ENCODE results near the gene RSPO4. TPM values are rescaled to one million over a fixed set of nuclear protein-coding genes. Genes with fewer than 3 reads are reported as not detected.
"Not testable (repeated sequence)": the region's sequence is repeated elsewhere in the genome, so short reads cannot be mapped to it uniquely, and the experiment has no call there.

Gene RSPO4
- total RNA-seq, 1 donor from 2014 or later, result under 0.01 TPM

GRCh38 chr20:1005452-1006027 lies 3.4 kb upstream of the RSPO4 start:
- no peak for DNase-seq (ENCODE audit: low spot score in 2 of 2)
- no peak for FAIRE-seq

DNA sequence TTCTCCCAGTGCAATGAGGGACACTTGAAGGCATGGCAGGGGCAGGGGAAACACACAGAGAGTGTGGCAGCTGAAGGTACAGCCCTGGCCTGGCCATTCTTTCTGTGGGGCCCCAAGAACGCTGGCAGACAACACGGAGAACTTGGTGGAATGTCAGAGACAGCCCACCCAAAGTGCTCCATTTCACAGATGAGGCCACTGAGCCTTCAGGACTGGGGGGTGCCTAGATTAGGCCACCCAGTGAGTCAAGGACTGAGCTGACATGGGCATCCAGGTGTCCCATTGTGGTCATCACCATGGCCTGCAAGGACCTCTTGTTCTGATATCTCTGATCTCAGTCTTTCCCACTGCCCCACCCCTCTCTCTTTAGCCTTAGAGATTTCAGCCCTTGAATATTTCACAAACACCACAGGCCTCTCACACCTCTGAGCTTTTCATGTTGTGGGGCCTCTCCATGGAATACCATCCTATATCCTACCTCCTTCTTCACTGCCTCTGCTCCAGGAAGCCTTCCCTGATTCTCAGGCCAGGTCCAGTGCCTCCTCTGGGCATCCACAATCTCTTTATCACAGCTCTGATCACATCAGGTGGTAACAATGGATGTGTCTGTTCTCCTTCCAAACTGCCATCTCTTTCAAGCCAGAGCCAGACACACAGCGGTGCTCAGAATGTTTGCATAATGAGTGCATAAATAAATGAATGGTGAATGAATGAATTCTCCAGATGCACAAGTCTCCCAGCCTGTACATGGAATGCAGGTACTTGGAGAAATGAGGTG lies 2.0 kb upstream of the RSPO4 start:
- FAIRE-seq, result no peak

GRCh38 chr20:1002682-1003561 lies 811 bp upstream of the RSPO4 start:
- DNase-seq (ENCODE audit: low spot score in 2 of 2), result no peak
- FAIRE-seq, result no peak

More for the DNA sequence above, 2.0 kb upstream of the RSPO4 start:
- no peak for DNase-seq (ENCODE audit: low spot score in 2 of 2)

GRCh38 chr20:1001116-1001515 lies 995 bp downstream of the RSPO4 start:
- FAIRE-seq, result no peak
- no peak for DNase-seq (ENCODE audit: low spot score in 2 of 2)

GRCh38 chr20:998231-998830 lies 3.8 kb downstream of the RSPO4 start:
- DNase-seq (ENCODE audit: low spot score in 2 of 2), result no peak
- no peak for FAIRE-seq

- DNase-seq (ENCODE audit: low spot score in 2 of 2), result no peak
- no peak for FAIRE-seq
Measured at GRCh38 chr20:997486-997885, 4.6 kb downstream of the RSPO4 start.

DNA sequence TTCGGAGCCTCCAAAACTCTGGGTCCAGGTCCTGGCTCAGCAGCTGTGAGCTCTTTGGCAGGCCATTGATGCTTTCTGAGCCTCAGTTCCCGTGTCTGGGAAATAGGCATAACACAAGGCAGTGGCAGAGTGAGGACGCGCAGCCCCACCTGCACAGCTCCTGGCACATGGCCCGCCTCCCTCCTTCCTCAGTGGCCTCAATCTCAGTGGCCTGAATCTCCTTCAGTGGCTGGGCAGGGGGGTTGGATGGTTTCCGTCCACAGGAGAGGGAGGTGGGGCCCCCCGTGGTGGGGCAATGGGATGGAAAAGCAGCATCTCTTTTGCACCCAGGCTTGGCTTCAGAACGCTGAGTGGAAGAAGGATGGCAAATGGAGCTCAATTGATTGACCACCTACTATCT lies 5.1 kb downstream of the RSPO4 start:
- no peak for DNase-seq (ENCODE audit: low spot score in 2 of 2)
- no peak for FAIRE-seq

DNA sequence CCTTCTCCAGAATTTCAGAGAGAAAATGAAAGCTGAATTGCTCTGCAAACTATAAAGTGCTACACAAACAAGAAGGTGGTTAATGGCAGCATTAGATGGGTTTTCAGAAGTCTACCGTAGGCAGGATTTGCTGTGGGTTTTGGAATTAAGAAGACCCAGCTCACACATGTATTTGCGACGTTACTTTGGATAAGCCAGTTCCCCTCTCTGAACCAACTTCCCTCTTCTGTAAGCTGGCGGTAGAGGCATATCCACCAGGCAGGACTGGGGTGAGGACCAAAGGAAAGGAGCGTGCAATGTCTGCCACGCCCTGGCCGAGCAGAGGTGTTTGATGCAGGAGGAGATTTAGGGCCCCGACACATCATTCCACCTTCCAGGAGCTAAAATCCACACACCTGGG lies 6.9 kb downstream of the RSPO4 start:
- no peak for FAIRE-seq
- DNase-seq (ENCODE audit: low spot score in 2 of 2), result no peak

DNA sequence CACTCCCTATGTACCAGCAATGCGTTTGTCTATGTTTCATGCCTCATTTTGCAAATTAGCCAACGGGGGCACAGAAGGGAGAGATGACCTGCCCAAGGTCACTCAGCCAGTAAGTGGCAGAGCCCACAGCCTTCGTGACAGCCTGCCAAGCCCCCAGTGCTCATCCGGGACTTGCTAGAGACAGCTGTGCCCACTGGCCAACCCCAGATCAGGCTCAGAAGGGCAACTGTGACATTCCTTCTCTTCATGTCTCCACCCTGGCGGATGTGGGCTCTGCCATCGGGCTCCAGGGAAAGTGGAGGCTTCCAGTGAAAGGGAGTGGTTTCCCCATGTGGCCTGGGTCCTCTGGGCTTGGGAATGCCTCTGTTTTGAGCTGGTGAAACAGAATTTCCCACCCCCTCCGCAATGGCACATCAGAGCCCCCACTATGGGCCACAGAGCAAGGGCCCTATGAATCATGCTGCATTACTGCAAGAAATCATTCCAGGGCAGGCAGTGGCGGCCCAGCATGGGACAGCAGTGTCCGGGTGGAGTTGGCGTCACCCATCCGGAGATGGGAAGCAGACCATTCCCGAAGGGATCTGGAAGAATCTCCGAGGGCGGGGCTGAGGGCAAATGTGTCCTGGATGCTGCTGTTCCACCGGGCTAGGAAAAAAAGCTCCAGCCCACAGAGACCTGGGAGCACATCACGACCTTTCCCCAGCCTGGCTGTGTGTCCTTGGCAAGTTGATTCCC lies 9.1 kb downstream of the RSPO4 start:
- FAIRE-seq (no peak), DNase-seq (ENCODE audit: low spot score in 2 of 2) (no peak)

GRCh38 chr20:991850-992249 lies 10.3 kb downstream of the RSPO4 start:
- no peak for DNase-seq (ENCODE audit: low spot score in 2 of 2)
- no peak for FAIRE-seq

DNA sequence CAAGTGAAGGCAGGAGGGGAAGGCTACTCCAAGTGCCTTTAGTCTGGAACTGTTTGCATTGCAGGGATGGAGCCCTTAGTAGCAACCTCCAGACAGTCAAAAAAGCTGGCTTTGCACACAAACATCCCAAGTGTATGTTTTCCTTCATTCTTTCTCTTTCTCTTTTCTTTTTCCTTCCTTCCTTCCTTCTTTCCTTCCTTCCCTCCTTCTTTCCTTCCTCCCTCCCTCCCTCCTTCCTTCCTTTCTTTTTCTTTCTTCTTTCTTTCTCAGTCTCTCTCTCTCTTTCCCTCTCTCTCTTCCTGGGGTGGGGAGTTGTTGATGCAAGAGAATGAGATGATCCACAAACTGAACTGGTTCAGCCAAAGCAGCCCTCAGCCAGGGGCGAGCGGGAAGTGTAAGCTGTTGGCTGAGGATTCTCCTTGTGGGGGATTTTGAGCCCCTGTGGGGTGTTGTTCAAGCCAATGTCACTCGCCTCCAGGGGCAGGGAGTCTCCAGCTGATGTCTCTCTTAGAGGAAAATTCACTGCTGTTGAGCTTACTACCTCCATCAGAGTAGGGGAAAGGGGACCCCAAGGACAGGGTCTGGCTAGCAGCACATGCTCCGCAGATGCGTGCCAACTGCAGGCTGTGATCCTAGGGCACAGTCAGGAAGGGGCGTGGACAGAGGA lies 11.7 kb downstream of the RSPO4 start:
- no peak for FAIRE-seq
- no peak for DNase-seq (ENCODE audit: low spot score in 2 of 2)

GRCh38 chr20:988272-988671 lies 13.8 kb downstream of the RSPO4 start:
- DNase-seq (ENCODE audit: low spot score in 2 of 2) (no peak), FAIRE-seq (no peak)

- DNase-seq (ENCODE audit: low spot score in 2 of 2) (no peak), FAIRE-seq (no peak)
Measured at GRCh38 chr20:987677-988076, 14.4 kb downstream of the RSPO4 start.

DNA sequence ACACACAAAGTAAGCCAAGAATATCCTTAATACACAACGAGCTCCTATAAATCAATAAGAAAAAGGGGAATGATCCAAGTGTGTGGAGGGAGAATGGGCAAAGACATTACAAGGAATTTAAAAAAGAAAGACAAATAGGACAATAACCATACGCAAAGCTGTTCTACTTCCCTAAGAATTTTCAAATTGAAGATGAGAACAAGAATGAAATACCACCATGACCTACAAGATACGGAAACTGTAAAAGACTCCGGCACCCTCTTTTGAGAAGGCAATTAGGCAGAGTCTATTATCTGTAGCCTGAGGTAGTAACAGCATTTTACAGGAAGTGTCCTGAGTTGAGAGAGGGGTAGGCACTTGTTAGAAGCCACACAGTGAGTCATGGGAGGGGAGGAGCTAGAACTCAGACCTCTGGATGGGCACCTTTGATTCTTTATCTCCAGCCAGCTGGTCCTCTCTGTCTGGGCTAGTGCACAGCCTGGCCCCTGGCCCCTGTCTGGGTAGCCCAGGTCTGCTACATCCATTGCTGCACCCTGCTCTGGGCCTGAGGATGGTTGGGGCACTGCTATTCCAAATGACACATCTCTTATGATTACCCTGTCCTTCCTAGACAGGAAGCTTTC lies 15.3 kb downstream of the RSPO4 start:
- FAIRE-seq, result no peak
- no peak for DNase-seq (ENCODE audit: low spot score in 2 of 2)

DNA sequence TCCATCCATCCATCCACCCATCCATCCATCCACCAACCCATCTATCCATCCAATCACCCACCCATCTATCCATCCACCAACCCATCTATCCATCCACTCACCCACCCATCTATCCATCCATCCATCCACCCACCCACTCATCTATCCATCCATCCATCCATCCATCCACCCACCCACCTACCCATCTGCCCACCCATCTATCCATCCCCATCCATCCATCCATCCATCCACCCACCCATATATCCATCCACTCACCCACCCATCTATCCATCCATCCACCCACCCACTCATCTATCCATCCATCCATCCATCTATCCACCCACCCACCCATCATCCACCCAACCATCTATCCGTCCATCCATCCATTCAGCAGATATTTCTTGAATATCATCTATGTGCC lies 17.1 kb downstream of the RSPO4 start:
- not testable (repeated sequence) for FAIRE-seq; DNase-seq (ENCODE audit: low spot score in 2 of 2)

- no peak for DNase-seq (ENCODE audit: low spot score in 2 of 2)
- FAIRE-seq, result no peak
Measured at GRCh38 chr20:982754-983153, 19.4 kb downstream of the RSPO4 start.

DNA sequence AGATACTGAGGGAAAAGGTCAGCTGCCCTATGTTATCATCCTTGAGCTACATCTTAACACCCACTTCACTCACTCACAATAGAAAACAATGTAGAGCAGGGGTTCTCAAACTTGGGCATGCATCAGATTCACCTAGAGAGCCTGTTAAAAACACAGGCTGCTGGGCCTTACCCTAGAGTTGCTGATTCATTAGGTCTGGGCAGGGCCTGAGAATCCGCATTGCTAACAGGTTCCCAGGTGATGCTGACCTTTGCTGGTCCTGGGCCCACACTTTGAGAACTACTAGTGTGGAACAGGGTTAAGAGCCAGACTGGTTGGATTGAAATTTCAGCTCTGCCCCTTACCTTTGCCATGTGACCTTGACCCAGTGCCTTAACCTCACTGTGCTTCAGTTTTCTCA lies 25.1 kb downstream of the RSPO4 start:
- no peak for DNase-seq (ENCODE audit: low spot score in 2 of 2)
- FAIRE-seq, result no peak

DNA sequence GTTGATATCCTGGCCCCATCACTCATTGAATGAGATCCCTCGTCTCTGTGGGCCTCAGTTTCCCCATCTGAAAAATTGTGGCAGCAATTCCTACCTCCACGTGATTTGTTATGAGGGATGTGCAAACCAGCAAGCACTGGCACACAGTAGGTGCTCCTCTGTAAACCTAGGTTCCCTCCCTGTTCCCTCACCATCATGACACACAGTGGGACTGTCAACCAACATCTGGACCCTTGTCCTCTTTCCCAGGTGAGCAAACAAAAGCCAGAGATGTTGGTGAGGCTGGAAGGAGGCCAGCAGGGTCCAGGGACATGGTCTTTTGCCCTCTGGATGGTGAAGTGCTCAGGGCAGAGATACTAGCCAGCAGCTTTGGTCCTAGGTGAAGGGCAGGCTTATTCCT lies 26.1 kb downstream of the RSPO4 start:
- FAIRE-seq (no peak), DNase-seq (ENCODE audit: low spot score in 2 of 2) (no peak)

DNA sequence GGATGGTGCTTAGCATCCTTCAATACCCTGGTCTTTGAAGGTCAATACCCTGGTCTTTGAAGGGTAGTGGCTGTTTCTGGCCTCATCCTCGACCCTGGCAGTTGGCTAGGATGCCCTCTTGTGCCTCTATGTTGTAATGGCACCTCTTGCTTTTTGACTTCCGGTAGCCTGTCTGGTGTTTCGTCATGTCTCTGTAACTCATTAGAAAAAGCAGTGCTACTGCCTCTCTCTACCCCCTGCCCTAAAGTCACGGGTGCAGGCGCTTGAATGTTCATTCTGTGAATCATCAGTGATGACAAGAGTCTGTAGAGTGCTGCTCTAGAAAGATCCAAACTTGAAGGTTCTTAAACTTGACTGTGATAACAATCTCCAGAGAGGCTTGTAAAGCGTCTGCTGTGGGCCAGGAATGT lies 28.3 kb downstream of the RSPO4 start:
- FAIRE-seq (no peak), DNase-seq (ENCODE audit: low spot score in 2 of 2) (no peak)

Data from frontal cortex (tissue), 4 donors.